Measurements from ENCODE around the gene P2RX2.

- TF ChIP-seq CTCF (IDR thresholded peaks at IDR 0.05; ENCODE audit: low read depth, low read length, poor library complexity, severe bottlenecking) (no peak), EZH2phosphoT487 (IDR thresholded peaks at IDR 0.05; ENCODE audit: borderline replicate concordance, low read length) (no peak)
These were observed 47.5 kb upstream of the P2RX2 start for GRCh38 chr12:132571051-132571450.
